SK-N-MC (cell line): Measurements from ENCODE around the gene ITPR2.

Source experiments
- DNase-seq: peaks from one replicate; pipeline ENCODE4 v3.0.0-alpha.2; 2011; ENCODE audit warnings: low read depth, low spot score
- H3K27ac ChIP-seq: fragments of 200-600 bp; sonication (generic); 2 replicates; pipeline ENCODE4 v1.5.1; 2016; ENCODE audit warnings: mixed run types
- H3K36me3 ChIP-seq: fragments of 200-600 bp; sonication (generic); 2 replicates; pipeline ENCODE4 v1.6.1; 2017; ENCODE audit warnings: antibody characterized with exemption, low read length, mixed read lengths; ENCODE audit not compliant: insufficient read depth
- H3K4me3 ChIP-seq: fragments of 200-600 bp; sonication (generic); 2 replicates; pipeline ENCODE4 v1.5.1; 2016
- H3K9ac ChIP-seq: fragments of 200-600 bp; sonication (generic); 2 replicates; pipeline ENCODE4 v1.8.0; 2017; ENCODE audit warnings: mixed run types, mixed read lengths; ENCODE audit not compliant: insufficient read length
- H3K9me3 ChIP-seq: fragments of 200-600 bp; sonication (generic); 2 replicates; pipeline ENCODE4 v1.6.1; 2017; ENCODE audit warnings: low read depth, mild to moderate bottlenecking, antibody characterized with exemption, low read length, moderate library complexity, mixed read lengths
- EZH2 ChIP-seq: fragments of 200-600 bp; sonication (generic); IDR thresholded peaks from one replicate; pipeline ENCODE4 v1.6.1; 2017; ENCODE audit warnings: antibody characterized with exemption
- FOXP2 ChIP-seq: optimal IDR thresholded peaks from 2 replicates; pipeline ENCODE3; 2011; ENCODE audit warnings: mild to moderate bottlenecking, moderate library complexity; ENCODE audit not compliant: insufficient read depth; ENCODE audit errors: extremely low read length, control extremely low read depth
- POLR2AphosphoS5 ChIP-seq: IDR thresholded peaks from 2 replicates; pipeline ENCODE4 v1.6.1; 2012; ENCODE audit warnings: mild to moderate bottlenecking, low read depth, low read length, borderline replicate concordance

ITPR2 gene

GRCh38 chr12:26292596-26292995, 540.4 kb downstream of the ITPR2 start:
- TF ChIP-seq FOXP2 (no peak), POLR2AphosphoS5 (no peak), EZH2 (no peak)
- no peak for DNase-seq
- Histone ChIP-seq H3K9ac (no peak overlapping the region), H3K9me3 (no peaks in the 10 kb centered on the region), H3K4me3 (no peak overlapping the region), H3K36me3 (no peaks in the 10 kb centered on the region), H3K27ac (no peak overlapping the region)

GRCh38 chr12:26290565-26290964, 542.4 kb downstream of the ITPR2 start:
- Histone ChIP-seq H3K27ac (no peak overlapping the region), H3K4me3 (no peak overlapping the region), H3K9ac (no peak overlapping the region), H3K9me3 (no peaks in the 10 kb centered on the region), H3K36me3 (no peaks in the 10 kb centered on the region)
- TF ChIP-seq POLR2AphosphoS5 (no peak), FOXP2 (no peak), EZH2 (no peak)
- no peak for DNase-seq

- Histone ChIP-seq H3K9me3 (no peaks in the 10 kb centered on the region), H3K9ac (no peak overlapping the region), H3K36me3 (no peaks in the 10 kb centered on the region), H3K27ac (no peak overlapping the region), H3K4me3 (no peak overlapping the region)
- no peak for TF ChIP-seq FOXP2
- TF ChIP-seq EZH2: no peak
- TF ChIP-seq POLR2AphosphoS5: no peak
- no peak for DNase-seq
These were observed 545.2 kb downstream of the ITPR2 start for GRCh38 chr12:26287671-26288381.
